Stimulated activated CD8-positive, alpha-beta memory T cell treated with anti-CD3 and anti-CD28 coated beads, Interleukin-2, amount 100 ng/mL, for 48 hours (primary cell): ENCODE measurements around the gene PRR4.

ENCODE experiments used
- DNase-seq, 2 donors: peaks; one replicate each; pipeline ENCODE4 v3.0.0-alpha.2; 2020; ENCODE audit warnings: low read depth in 2 of 2

PRR4 gene

DNA sequence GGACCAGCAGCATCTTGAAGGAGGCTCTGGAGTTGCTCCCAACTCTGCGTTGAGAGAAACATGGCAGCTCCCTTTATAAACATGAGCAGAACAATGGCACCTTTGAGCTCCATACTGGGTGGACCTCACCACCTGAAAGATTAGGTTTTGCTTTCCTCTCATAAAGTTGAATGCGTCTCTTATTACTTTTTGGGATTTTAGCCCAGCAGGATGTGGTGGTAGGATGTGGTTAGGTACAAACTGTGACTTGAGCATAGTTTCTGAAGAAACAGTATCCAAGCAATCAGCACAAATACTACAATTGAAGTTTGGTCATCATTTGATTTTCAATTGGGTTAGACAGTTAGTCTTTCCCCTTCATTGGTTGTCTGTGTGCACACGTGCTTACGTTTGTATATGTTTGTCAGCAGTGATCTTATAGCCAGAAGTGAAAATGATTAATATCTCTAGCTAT, at the start of gene PRR4:
PRR4 (minus strand) TSS at position 51 of the 454 bp plus-strand sequence; CDS start at position 13, 38 bp downstream.
- no peak for DNase-seq

DNA sequence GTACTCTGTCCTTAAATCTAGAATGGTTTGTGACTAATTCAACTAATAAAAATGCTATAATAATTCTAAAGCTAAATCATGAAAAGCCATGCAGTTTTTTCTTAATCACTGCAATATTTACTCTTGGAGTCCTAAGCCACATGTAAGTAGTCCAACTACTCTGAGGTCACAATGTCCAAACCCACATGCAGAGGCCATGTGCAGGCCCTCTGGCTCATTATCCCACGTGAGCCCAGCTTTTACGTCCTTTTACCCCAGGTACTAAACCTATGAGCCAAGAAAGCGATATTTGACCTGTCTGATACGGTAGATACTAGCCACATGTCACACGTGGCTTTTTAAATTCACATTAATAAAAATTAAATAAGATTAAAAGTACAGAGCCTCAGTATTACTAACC, 47.6 kb upstream of the PRR4 start:
- no peak for DNase-seq

DNA sequence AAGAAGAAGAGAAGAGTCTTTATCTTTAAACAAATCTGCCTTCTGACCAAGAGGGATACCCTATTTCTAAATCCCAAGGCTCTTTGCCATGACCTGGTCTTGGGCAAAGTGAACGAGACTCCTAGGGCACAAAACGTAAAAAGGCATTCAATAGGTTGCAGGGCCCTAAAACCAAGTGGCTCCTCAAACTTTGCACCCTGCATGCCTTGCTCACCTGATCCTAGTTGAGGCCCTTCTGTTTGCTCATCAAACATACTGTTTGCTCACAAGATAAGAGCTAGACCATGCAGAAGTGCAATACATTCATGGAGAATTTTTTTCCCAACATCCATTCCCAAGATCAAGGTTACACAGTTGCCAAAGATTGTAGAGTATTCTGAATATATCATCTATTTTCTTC, 42.7 kb upstream of the PRR4 start:
- DNase-seq: no peak

- no peak for DNase-seq
These were observed 40.0 kb upstream of the PRR4 start for GRCh38 chr12:10889226-10889625.

GRCh38 chr12:10884086-10884725, 34.9 kb upstream of the PRR4 start, which contains the start of gene PRH1:
TSS of gene PRH1 (minus strand) at chr12:10884255. CDS start at chr12:10884217, 38 bp downstream.
- no peak for DNase-seq

DNA sequence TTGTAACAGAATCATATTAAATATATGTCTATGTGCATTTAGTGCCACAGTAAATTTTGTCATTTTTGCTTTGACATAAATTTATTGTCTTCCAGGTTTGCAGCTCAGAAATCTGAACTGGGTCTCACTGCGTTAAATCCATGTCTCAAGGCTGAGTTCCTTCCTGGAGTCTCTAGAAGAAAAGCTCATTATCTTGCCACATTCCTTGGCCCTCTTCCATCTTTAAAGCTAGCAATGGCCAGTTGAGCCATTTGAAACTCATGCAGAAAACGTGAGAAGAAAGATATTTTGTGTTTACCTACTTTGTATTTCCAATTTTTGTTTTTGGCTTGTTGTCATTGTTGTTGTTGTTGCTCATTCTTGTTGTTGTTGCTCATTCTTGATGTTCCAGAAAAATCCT, 24.1 kb upstream of the PRR4 start:
- no peak for DNase-seq

DNA sequence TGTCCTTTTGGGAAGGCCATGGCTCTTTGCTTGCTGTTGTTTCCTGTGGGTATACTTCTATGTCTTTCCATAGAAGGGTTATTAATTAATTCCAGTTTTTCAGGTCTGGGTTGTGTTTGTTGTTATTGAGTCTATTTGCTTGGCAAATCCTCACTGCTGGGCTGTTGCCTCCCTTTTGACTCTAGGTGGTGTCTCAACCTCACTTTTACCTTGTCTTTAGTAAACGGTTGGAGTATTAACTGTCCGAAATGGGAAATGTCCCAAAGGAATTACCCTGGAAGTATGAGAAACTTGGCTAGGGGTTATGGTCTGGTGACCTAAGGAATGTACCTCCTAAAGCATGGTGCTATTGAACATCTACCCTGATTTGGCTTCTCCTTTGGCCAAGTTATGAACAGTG, 18.1 kb upstream of the PRR4 start:
- no peak for DNase-seq

DNA sequence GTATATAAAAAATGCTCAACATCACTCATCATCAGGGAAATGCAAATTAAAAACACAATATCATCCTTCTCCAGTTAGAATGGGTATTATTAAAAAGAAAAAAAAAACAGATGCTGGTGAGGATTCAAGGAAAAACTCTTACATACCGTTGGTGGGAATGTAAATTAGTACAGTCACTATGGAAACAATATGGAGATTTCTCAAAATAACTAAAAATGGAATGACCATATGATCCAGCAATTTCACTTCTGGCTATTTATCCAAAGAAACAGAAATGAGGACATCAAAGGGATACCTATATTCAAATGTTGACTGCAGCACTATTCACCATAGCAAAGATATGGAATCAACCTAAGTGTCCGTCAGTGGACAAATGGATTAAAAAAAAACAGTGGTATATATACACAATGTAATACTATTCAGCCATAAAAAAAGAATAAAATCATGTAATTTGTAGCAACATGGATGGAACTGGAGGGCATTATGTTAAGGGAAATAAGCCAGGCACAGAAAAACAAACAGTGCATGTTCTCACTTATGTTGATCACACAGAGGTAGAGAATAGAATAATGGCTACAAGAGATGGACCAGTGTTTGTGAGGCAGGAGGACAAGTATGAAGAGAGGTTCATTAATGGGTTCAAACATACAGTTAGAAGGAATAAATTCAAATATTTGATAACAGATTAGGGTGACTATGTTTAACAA, 14.4 kb upstream of the PRR4 start:
- DNase-seq: no peak

GRCh38 chr12:10861366-10861765, 12.1 kb upstream of the PRR4 start:
- no peak for DNase-seq

DNA sequence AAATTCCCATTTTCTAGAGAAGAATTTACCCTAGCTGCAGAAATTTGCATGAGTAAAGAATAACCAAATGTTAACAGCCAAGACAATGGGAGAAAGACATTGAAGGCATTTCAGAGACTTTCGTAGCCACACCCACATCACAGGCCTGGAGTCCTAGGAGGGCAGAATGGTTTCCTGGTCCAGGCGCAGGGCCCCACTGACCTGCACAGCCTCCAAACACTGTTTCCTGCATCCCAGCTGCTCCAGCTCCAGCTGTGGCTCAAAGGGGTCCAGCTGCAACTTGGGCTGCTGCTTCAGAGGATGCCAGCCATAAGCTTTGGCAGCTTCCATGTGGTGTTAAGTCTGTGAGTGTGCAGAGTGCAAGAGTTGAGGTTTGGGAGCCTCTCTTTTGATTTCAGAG, 6.5 kb upstream of the PRR4 start:
- DNase-seq: no peak

- DNase-seq: no peak
These were observed 4.5 kb upstream of the PRR4 start for GRCh38 chr12:10853776-10854175.

GRCh38 chr12:10851243-10851858, 2.1 kb upstream of the PRR4 start:
- DNase-seq: no peak

- DNase-seq: no peak
These were observed 1.5 kb downstream of the PRR4 start for GRCh38 chr12:10847744-10848143.

DNA sequence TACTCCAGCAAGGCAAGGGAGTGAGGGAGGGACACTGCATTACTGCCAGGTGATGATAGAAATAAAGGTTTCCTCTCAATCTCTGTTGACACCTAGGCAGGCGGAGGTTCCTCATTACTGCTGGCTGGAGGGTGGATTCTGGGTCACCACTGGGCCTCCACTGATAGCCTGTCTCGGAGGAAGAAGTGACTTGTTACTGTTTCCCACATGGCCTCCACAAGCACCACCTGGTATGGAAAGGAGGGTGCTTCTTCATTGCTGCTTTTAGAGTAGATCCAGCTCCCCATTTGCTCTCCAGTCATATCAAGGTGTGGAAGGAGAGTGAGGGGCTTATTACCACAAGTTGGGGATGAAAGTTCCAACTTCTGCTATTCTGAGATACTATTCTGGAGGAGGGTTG, 6.4 kb downstream of the PRR4 start:
- no peak for DNase-seq

GRCh38 chr12:10838461-10838860, 10.8 kb downstream of the PRR4 start:
- DNase-seq: no peak

GRCh38 chr12:10829994-10830393, 19.3 kb downstream of the PRR4 start:
- DNase-seq: no peak

GRCh38 chr12:10826258-10826657, 23.0 kb downstream of the PRR4 start, which contains the start of gene TAS2R10:
TSS of gene TAS2R10 (minus strand) at chr12:10826358. CDS start at chr12:10826269, 89 bp downstream.
- no peak for DNase-seq

DNA sequence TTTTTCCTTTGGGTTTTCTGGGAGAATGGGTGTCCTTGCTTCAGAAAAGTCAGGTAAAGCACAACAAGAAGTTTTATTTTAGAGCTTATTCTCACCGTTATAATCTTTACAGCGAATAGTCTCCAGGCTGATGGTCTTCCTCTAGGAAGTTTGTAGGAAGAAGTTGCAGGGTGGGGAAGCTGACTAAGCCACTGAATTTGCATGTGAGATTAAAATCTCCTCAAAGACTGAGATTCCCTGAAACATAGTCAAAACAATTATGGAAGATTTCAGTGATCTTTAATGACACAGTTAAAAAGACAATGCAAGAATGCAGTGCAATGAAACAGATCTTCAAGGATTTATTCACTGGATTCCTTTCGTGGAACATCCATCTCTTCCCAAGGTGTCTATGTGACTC, 24.3 kb downstream of the PRR4 start:
- DNase-seq: no peak

DNA sequence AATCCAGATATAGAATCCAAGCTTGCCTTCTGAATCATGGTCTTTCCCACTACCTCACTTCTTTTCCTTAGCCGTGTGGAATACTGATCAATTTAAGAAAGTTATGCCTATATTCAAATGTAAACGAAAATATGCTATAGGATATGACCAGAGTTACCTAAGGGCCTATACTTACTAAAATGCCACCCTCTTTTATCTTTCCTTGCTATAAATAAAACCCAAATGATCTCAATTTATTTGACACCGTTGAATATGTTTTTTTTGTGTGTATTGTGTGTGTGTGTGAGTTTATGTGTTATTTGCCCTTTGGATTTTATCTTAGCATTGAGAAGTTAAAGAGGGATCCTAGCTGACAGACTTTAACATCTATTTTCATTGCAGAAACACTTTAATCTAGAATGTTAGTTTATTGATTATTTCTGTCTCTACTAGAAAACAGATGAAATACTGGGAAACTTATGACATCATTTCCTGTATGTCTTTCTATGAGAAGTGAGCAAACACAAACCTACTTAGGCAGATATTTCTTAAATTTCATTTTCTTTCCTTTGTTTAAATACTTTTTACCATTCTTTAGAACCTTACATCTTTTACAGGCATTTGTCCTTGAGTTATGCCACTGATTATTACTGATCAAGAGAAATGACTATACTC, 37.3 kb downstream of the PRR4 start:
- DNase-seq: no peak

DNA sequence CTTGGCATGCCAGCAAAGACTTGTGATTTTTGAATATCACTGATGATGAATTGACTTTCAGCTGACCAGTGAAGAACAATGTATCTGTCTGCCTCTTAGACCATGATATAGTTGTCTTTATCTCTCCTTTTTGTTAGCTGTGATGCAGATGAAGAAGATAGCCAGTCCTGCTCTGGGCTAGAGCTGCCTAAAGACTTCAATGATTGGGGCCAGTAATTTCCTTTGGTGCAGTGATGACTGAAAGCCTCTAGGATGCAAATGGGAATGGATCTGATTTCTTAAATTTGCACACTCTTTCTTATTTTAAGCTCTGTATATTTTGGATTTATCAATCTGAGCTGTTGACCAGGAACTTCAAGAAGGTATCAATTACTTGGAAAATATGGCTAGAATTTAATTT, 39.2 kb downstream of the PRR4 start, which contains the start of gene TAS2R9:
TAS2R9 (minus strand) TSS at position 101 of the 400 bp plus-strand sequence; CDS start at position 8, 93 bp downstream.
- DNase-seq: no peak

GRCh38 chr12:10807186-10807585, 42.1 kb downstream of the PRR4 start, which contains the start of gene TAS2R8:
TSS of gene TAS2R8 (minus strand) at chr12:10807286. CDS start at chr12:10806980, 306 bp downstream.
- no peak for DNase-seq

GRCh38 chr12:10802587-10802986, 46.7 kb downstream of the PRR4 start, which contains the start of gene TAS2R7:
TSS of gene TAS2R7 (minus strand) at chr12:10802627. CDS start at chr12:10802570, 57 bp downstream.
- DNase-seq: no peak
